DOHH2 (cell line): Measurements from ENCODE around the gene UVRAG.

ENCODE experiments used
- H3F3A ChIP-seq: fragments of 200-600 bp; sonication (generic), shearing (Covaris generic); 2 replicates; pipeline ENCODE4 v1.6.0; 2016; ENCODE audit warnings: antibody characterized with exemption, mild to moderate bottlenecking; ENCODE audit not compliant: control insufficient read depth, insufficient read depth
- H3K27ac ChIP-seq: fragments of 200-600 bp; sonication (generic); 2 replicates; pipeline ENCODE4 v1.5.1; 2014; ENCODE audit warnings: low read depth, mild to moderate bottlenecking, low read length, moderate library complexity
- H3K27me3 ChIP-seq: fragments of 200-600 bp; sonication (generic); 2 replicates; pipeline ENCODE4 v1.6.1; 2014; ENCODE audit warnings: mild to moderate bottlenecking, low read length, mixed read lengths; ENCODE audit not compliant: control insufficient read depth
- H3K36me3 ChIP-seq: fragments of 200-600 bp; sonication (generic); 2 replicates; pipeline ENCODE4 v1.6.1; 2014; ENCODE audit warnings: mild to moderate bottlenecking, low read length, moderate library complexity, mixed read lengths; ENCODE audit not compliant: control insufficient read depth
- H3K4me1 ChIP-seq: fragments of 200-600 bp; sonication (generic); 2 replicates; pipeline ENCODE4 v1.6.1; 2014; ENCODE audit warnings: mild to moderate bottlenecking, low read length, mixed read lengths; ENCODE audit not compliant: control insufficient read depth
- H3K4me2 ChIP-seq: fragments of 200-600 bp; sonication (generic); 2 replicates; pipeline ENCODE4 v1.6.0; 2014; ENCODE audit warnings: mild to moderate bottlenecking, low read length, moderate library complexity
- H3K4me3 ChIP-seq: fragments of 200-600 bp; sonication (generic); 2 replicates; pipeline ENCODE4 v1.5.1; 2014; ENCODE audit warnings: mild to moderate bottlenecking, low read length, mixed read lengths
- H3K79me2 ChIP-seq: fragments of 200-600 bp; sonication (generic); 2 replicates; pipeline ENCODE4 v1.6.1; 2014; ENCODE audit warnings: mild to moderate bottlenecking, low read length, mixed read lengths; ENCODE audit not compliant: control insufficient read depth
- H3K9me2 ChIP-seq: fragments of 200-600 bp; sonication (generic); replicated peaks from 2 replicates; pipeline ENCODE4 v1.6.1; 2014; ENCODE audit warnings: mild to moderate bottlenecking, low read length, mixed read lengths; ENCODE audit not compliant: control insufficient read depth
- H3K9me3 ChIP-seq: fragments of 200-600 bp; sonication (generic); 2 replicates; pipeline ENCODE4 v1.6.1; 2014; ENCODE audit warnings: antibody characterized with exemption, low read length, mixed read lengths; ENCODE audit not compliant: control insufficient read depth, insufficient read depth
- H4K20me1 ChIP-seq: fragments of 200-600 bp; sonication (generic); 2 replicates; pipeline ENCODE4 v1.6.0; 2014; ENCODE audit warnings: low read depth, mild to moderate bottlenecking, antibody characterized with exemption, low read length, moderate library complexity; ENCODE audit not compliant: control insufficient read depth, insufficient read depth
- EZH2phosphoT487 ChIP-seq: fragments of 200-600 bp; sonication (generic); IDR thresholded peaks from 2 replicates; pipeline ENCODE4 v1.6.1; 2017; ENCODE audit warnings: borderline replicate concordance, mild to moderate bottlenecking, antibody characterized with exemption, low read length, moderate library complexity, mixed read lengths
- TF ChIP-seq, protein P1 (sequence below): fragments of 200-600 bp; sonication (generic); IDR thresholded peaks from one replicate; pipeline ENCODE4 v1.5.1; 2014; ENCODE audit warnings: antibody characterized with exemption, mild to moderate bottlenecking, low read depth, low read length; ENCODE audit not compliant: poor library complexity, severe bottlenecking

Gene UVRAG

GRCh38 chr11:76124905-76125770, 310.1 kb downstream of the UVRAG start:
- Histone ChIP-seq H3K9me2 (no peaks in the 10 kb centered on the region), H3K4me2 (peak overlapping the region; percentile 23; the same call in 1 of the 2 replicates), H3K36me3 (peaks cover 65% of the 10 kb centered on the region), H3K27me3 (no peaks in the 10 kb centered on the region), H4K20me1 (no peaks in the 10 kb centered on the region; the same call in 1 of the 2 replicates), H3K9me3 (no peaks in the 10 kb centered on the region), H3F3A (no peaks in the 10 kb centered on the region), H3K27ac (peak overlapping the region; percentile 16; the same call in 1 of the 2 replicates), H3K4me3 (no peak overlapping the region), H3K79me2 (0 out of 2 replicates have a peak, but pooled peaks cover 2% of the 10 kb centered on the region), H3K4me1 (peaks cover 22% of the 10 kb centered on the region)
- TF ChIP-seq EZH2phosphoT487, result no peak
- TF ChIP-seq, protein P1, sequence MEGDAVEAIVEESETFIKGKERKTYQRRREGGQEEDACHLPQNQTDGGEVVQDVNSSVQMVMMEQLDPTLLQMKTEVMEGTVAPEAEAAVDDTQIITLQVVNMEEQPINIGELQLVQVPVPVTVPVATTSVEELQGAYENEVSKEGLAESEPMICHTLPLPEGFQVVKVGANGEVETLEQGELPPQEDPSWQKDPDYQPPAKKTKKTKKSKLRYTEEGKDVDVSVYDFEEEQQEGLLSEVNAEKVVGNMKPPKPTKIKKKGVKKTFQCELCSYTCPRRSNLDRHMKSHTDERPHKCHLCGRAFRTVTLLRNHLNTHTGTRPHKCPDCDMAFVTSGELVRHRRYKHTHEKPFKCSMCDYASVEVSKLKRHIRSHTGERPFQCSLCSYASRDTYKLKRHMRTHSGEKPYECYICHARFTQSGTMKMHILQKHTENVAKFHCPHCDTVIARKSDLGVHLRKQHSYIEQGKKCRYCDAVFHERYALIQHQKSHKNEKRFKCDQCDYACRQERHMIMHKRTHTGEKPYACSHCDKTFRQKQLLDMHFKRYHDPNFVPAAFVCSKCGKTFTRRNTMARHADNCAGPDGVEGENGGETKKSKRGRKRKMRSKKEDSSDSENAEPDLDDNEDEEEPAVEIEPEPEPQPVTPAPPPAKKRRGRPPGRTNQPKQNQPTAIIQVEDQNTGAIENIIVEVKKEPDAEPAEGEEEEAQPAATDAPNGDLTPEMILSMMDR, result no peak

DNA sequence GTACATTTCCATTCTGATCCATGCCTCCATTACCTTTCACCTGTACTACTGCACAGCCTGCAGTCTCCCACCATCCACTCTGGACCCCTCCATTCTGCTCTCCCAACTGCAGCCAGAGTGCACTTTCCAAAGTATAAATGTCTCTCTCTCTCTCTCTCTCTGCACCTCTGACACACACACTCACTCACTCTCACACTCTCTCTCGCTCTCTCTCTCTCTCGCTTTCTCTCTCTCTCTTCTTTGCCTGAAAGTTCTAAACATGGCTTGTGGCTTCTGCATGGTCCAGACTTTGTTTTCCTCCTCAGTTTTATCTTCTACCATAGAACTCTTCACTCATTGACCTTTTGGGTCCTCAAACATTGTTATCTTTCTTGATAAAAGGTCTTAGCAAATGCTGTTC, 314.7 kb downstream of the UVRAG start:
- Histone ChIP-seq H3K79me2 (no peaks in the 10 kb centered on the region), H3K4me3 (no peak overlapping the region), H3K27ac (no peak overlapping the region), H3K4me2 (no peak overlapping the region), H3K4me1 (peaks cover 6% of the 10 kb centered on the region), H3K36me3 (peaks cover 61% of the 10 kb centered on the region), H4K20me1 (no peaks in the 10 kb centered on the region), H3K9me3 (no peaks in the 10 kb centered on the region), H3F3A (no peaks in the 10 kb centered on the region), H3K9me2 (no peaks in the 10 kb centered on the region), H3K27me3 (no peaks in the 10 kb centered on the region)
- no peak for TF ChIP-seq EZH2phosphoT487
- TF ChIP-seq, protein P1, result no peak

DNA sequence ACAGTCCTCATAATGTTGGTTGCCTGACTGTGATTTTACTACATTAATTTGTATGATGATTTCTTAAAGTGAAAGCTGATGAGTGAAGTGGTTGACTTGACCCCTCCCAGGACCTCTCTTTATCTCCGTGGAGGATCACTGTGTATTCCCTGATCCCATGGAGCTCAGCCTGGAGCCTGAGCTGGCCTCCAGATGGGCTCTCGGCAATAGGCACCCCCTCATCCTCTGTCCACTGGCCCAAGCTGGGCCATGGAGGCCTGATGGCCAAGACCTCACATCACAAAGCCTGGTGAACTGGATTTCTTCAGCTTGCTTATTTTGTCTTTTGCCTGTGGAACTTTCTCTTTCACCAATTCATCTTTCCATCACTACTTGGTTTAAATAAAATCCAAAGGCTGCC, 316.1 kb downstream of the UVRAG start:
- Histone ChIP-seq H4K20me1 (no peaks in the 10 kb centered on the region), H3K9me3 (no peaks in the 10 kb centered on the region), H3K27me3 (no peaks in the 10 kb centered on the region), H3K4me2 (no peak overlapping the region), H3K27ac (no peak overlapping the region), H3K79me2 (no peaks in the 10 kb centered on the region), H3K4me1 (no peaks in the 10 kb centered on the region), H3K9me2 (no peaks in the 10 kb centered on the region), H3F3A (no peaks in the 10 kb centered on the region), H3K36me3 (peaks cover 63% of the 10 kb centered on the region), H3K4me3 (no peak overlapping the region)
- TF ChIP-seq EZH2phosphoT487, result no peak
- TF ChIP-seq, protein P1, result no peak
